ENCODE results near the gene BSPH1. TPM values are rescaled to one million over a fixed set of nuclear protein-coding genes. Genes with fewer than 3 reads are reported as not detected.

Gene BSPH1
- total RNA-seq, result not detected
- not detected for polyA plus RNA-seq (2013, experiment 1 of 2)
- polyA plus RNA-seq (2013, experiment 2 of 2), result not detected
- total RNA-seq, result 0 to 0.05 (median 0) reads per million in 172 experiments

DNA sequence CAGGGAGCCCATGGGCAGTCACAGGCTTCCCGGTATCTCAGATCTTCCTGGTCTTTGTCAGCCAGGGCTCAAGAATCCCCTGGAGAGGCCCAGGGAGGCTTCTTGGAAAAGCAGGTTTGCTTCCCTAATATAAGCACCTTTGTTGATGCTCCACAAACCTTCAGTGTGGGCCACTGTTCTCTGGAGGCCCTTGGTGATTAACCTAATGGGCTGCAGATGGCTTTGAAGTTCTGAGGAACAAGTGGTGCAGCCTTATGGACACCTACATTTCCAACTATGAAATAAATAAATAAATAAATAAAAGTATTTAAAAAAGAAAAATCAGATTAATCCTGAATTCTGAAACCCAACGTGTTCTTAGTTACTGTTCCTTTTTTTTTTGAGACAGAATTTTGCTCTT is at the start of gene BSPH1:
Gene BSPH1 (minus strand): TSS at position 101 of the 400 bp plus-strand sequence. CDS start 89 bp downstream, at position 12.
- Histone ChIP-seq H3K9me3 (ENCODE audit: control insufficient read depth in 1 of 2, insufficient read depth in 1 of 2, low read length in 2 of 2) (no peaks in the 10 kb centered on the region), H3K4me3 (ENCODE audit: low read length) (no peak within 1 kb of the TSS), H3K27me3 (ENCODE audit: control insufficient read depth in 1 of 2, insufficient read depth in 2 of 2, low read length in 2 of 2) (peaks cover 8 to 16% of the 10 kb centered on the region in 2 experiments), H3K4me1 (ENCODE audit: insufficient read depth, low read length) (no peaks in the 10 kb centered on the region), H3K36me3 (ENCODE audit: insufficient read depth, low read length) (no peaks in the 10 kb centered on the region), H3K27ac (ENCODE audit: low read depth in 1 of 2, low read length in 2 of 2) (no peak within 1 kb of the TSS)
- no peaks in the 10 kb centered on the region for H3K36me3 Mint-ChIP-seq (ENCODE audit: low read depth)
- no peak within 1 kb of the TSS for H3K4me3 Mint-ChIP-seq
- POLR2A ChIA-PET, result no interaction called here
- no peak within 1 kb of the TSS for H3K27ac Mint-ChIP-seq
- CTCF ChIA-PET, result no interaction called here
- intact Hi-C loops (cut with DNase I, micrococcal nuclease), result no loop called here
- no peaks in the 10 kb centered on the region for H3K9me3 Mint-ChIP-seq
- DNase-seq (no peak), ATAC-seq (ENCODE audit: poor library complexity) (no peak)
- TF ChIP-seq, protein P1, sequence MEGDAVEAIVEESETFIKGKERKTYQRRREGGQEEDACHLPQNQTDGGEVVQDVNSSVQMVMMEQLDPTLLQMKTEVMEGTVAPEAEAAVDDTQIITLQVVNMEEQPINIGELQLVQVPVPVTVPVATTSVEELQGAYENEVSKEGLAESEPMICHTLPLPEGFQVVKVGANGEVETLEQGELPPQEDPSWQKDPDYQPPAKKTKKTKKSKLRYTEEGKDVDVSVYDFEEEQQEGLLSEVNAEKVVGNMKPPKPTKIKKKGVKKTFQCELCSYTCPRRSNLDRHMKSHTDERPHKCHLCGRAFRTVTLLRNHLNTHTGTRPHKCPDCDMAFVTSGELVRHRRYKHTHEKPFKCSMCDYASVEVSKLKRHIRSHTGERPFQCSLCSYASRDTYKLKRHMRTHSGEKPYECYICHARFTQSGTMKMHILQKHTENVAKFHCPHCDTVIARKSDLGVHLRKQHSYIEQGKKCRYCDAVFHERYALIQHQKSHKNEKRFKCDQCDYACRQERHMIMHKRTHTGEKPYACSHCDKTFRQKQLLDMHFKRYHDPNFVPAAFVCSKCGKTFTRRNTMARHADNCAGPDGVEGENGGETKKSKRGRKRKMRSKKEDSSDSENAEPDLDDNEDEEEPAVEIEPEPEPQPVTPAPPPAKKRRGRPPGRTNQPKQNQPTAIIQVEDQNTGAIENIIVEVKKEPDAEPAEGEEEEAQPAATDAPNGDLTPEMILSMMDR (IDR thresholded peaks at IDR 0.05), result no peak
- H3K4me1 Mint-ChIP-seq (ENCODE audit: low read depth), result no peaks in the 10 kb centered on the region
- H3K27me3 Mint-ChIP-seq, result peaks cover 45% of the 10 kb centered on the region

DNA sequence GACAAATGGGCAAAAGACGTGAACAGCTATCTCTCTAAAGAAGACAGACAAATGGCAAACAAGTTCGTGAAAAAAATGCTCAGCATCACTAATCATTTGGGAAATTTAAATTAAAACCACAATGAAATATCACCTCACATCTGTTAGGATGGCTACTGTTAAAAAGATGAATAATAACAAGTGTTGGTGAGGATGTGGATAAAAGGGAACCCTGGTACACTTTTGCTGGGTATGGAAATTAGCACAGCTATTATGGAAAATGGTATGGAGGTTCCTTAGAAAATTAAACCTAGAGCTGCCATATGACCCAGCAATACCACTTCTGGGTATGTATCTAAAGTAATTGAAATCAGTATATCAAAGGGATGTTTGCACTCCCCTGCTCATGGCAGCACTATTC is 44.8 kb upstream of the BSPH1 start:
- Histone ChIP-seq H3K27ac (ENCODE audit: low read depth in 1 of 2, low read length in 2 of 2) (no peak overlapping the region), H3K4me1 (ENCODE audit: insufficient read depth, low read length) (no peaks in the 10 kb centered on the region), H3K9me3 (ENCODE audit: control insufficient read depth in 1 of 2, insufficient read depth in 1 of 2, low read length in 2 of 2) (peaks cover 14 to 15% of the 10 kb centered on the region in 2 experiments), H3K27me3 (ENCODE audit: control insufficient read depth in 1 of 2, insufficient read depth in 2 of 2, low read length in 2 of 2) (peaks cover under 1 to 13% of the 10 kb centered on the region in 2 experiments), H3K4me3 (ENCODE audit: low read length) (no peak overlapping the region), H3K36me3 (ENCODE audit: insufficient read depth, low read length) (no peaks in the 10 kb centered on the region)
- ATAC-seq (ENCODE audit: poor library complexity), result no peak
- Mint-ChIP-seq H3K4me1 (ENCODE audit: low read depth) (no peaks in the 10 kb centered on the region), H3K27me3 (peaks cover 65% of the 10 kb centered on the region), H3K9me3 (peaks cover 13% of the 10 kb centered on the region), H3K36me3 (ENCODE audit: low read depth) (no peaks in the 10 kb centered on the region), H3K27ac (no peak overlapping the region), H3K4me3 (no peak overlapping the region)
- DNase-seq, result no peak
- intact Hi-C loops (cut with DNase I, micrococcal nuclease), result no loop called here
- ChIA-PET POLR2A (no interaction called here), CTCF (no interaction called here)
- TF ChIP-seq, protein P1 (IDR thresholded peaks at IDR 0.05), result no peak

- H3K4me1 ChIP-seq (ENCODE audit: insufficient read depth, low read length), result no peaks in the 10 kb centered on the region
- POLR2A ChIA-PET, result no interaction called here
- no peak overlapping the region for H3K27ac ChIP-seq (ENCODE audit: low read depth in 1 of 2, low read length in 2 of 2)
- TF ChIP-seq, protein P1 (IDR thresholded peaks at IDR 0.05), result no peak
- ATAC-seq (ENCODE audit: poor library complexity), result no peak
- Mint-ChIP-seq H3K27ac (no peak overlapping the region), H3K27me3 (peaks cover 51% of the 10 kb centered on the region), H3K4me1 (ENCODE audit: low read depth) (no peaks in the 10 kb centered on the region), H3K9me3 (peaks cover 11% of the 10 kb centered on the region), H3K36me3 (ENCODE audit: low read depth) (no peaks in the 10 kb centered on the region), H3K4me3 (no peak overlapping the region)
- peaks cover 13 to 15% of the 10 kb centered on the region in 2 experiments for H3K9me3 ChIP-seq (ENCODE audit: control insufficient read depth in 1 of 2, insufficient read depth in 1 of 2, low read length in 2 of 2)
- H3K36me3 ChIP-seq (ENCODE audit: insufficient read depth, low read length), result no peaks in the 10 kb centered on the region
- H3K27me3 ChIP-seq (ENCODE audit: control insufficient read depth in 1 of 2, insufficient read depth in 2 of 2, low read length in 2 of 2), result peaks cover 4 to 25% of the 10 kb centered on the region in 2 experiments
- intact Hi-C loops (cut with DNase I, micrococcal nuclease), result no loop called here
- H3K4me3 ChIP-seq (ENCODE audit: low read length), result no peak overlapping the region
- CTCF ChIA-PET, result no interaction called here
- DNase-seq, result no peak
Observed at GRCh38 chr19:48033604-48034003, 41.6 kb upstream of the BSPH1 start.
